ENCODE results near the gene TWSG1.
"Not testable (repeated sequence)": the region's sequence is repeated elsewhere in the genome, so short reads cannot be mapped to it uniquely, and the experiment has no call there.

Gene TWSG1

DNA sequence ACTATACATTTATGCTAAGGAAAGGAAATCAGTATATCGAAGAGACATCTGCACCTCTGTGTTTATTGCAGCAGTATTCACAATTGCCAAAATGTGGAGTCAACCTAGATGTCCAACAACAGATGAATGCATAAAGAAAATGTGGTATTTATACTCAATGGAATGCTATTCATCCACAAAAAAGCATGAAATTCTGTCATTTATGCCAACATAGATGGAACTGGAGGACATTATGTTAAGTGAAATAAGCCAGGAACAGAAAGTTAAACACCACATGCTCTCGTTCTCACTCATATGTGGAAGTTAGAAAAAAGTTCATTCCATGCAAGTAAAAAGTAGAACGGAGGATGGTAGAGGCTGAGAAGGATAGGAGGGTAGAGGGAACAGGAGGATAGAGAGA is 59.5 kb downstream of the TWSG1 start:
- no peak for DNase-seq

- DNase-seq: no peak
Observed at GRCh38 chr18:9400197-9400596, 65.6 kb downstream of the TWSG1 start.

GRCh38 chr18:9401176-9401575 is 66.6 kb downstream of the TWSG1 start:
- DNase-seq: no peak

GRCh38 chr18:9402358-9403007 is 67.9 kb downstream of the TWSG1 start:
- not testable (repeated sequence) for DNase-seq

GRCh38 chr18:9403795-9404564 is 69.4 kb downstream of the TWSG1 start:
- no peak for DNase-seq

GRCh38 chr18:9404565-9405060 is 70.0 kb downstream of the TWSG1 start:
- DNase-seq: peak; percentile 8

GRCh38 chr18:9405130-9405529 is 70.6 kb downstream of the TWSG1 start:
- no peak for DNase-seq

DNA sequence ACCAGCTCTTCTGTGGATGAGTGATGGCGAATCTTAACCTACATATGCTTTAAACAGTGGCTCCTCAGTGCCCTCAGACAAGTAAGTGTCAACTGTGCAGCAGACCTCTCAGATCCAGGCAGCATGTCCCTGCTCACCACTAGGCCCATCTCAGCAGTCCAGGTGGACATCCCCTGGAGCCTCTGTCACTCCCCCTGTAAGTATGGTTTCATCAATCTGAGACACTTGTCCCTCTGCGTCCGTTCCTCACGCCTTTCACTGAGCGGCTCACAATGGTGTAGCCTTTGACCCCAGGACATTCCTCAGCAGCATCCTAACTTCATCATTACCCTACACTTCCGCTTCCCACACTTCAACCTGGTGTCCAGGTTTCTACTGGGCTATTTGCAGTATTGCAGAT is 71.4 kb downstream of the TWSG1 start:
- DNase-seq: no peak

DNA sequence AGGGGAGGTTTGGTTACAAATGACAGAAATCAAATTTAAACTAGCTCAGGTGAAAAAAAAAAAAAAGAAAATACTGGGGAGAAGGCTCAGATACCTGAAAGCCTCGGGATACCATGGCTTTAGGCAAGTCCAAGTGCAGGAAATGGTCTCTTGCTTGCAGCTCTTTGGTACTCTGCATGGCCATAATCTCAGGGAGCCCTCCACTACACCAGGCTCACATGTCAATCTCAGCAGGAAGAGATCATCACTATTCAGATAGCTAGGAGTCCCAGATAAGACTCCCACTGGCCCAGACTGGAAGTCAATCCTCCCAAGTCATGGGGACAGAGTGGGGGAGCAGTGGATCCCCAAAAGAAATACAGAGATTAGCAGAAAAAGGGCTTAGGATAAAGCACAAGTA is 75.9 kb downstream of the TWSG1 start:
- no peak for DNase-seq

- DNase-seq: no peak
Observed at GRCh38 chr18:9413576-9413975, 79.0 kb downstream of the TWSG1 start.

DNA sequence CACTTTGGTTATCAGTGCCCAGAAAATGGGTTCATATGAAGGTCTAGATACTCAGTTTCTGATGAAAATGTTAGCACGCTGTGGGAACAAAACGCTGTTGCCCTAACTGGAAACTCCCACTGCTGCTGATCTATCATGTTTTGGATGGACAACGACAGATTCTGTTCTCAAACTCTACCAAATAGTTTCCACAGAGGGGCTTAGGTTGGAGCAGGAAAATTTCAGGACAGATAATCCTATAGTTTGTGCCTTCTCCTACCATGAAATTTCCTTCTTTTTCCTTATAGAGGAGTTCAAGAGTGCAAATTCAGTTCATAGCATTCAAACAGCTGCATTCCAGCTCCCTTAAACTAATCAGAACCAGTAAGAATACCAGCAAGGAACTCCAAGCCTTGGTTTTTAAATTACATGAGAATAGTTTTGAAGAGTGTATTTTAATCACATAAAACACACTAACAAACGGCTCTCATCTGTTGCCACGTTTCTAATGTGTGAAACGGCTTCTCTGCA is 82.0 kb downstream of the TWSG1 start:
- no peak for DNase-seq

DNA sequence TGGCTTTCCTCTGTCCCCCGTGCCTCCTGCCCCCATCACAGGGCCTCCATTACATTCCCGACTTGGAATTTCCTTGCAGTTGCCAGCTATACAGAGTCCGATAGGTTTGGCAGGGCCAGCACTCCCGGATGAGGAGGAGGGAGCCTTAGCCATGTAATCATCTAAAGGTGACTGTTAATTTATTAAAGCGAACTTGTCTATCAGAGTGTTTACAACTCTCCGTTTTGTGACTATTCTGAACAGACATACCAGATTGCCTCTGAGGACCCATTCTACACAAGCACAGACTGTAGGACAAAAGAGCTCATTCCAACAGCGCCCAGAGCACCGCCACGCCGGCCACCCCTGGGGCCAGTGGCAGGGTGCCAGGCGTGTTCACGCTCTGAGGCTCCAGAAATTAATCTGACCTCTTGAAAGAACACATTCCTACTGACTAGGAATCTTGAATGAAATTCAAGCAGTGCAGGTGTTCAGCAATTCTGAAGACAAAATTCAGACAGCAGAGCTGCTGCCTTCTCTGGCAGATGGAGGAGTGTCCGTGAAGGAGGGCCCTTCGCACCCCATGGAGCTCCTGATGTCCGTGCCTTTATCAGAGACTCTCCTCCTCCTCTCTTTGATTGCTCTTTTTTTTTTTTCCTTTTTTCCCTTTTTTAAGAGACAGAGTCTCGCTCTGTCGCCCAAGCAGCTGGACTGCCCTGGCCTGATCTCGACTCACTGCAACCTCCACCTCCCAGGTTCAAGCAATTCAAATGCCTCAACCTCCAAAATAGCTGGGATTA is 82.7 kb downstream of the TWSG1 start:
- DNase-seq: no peak

DNA sequence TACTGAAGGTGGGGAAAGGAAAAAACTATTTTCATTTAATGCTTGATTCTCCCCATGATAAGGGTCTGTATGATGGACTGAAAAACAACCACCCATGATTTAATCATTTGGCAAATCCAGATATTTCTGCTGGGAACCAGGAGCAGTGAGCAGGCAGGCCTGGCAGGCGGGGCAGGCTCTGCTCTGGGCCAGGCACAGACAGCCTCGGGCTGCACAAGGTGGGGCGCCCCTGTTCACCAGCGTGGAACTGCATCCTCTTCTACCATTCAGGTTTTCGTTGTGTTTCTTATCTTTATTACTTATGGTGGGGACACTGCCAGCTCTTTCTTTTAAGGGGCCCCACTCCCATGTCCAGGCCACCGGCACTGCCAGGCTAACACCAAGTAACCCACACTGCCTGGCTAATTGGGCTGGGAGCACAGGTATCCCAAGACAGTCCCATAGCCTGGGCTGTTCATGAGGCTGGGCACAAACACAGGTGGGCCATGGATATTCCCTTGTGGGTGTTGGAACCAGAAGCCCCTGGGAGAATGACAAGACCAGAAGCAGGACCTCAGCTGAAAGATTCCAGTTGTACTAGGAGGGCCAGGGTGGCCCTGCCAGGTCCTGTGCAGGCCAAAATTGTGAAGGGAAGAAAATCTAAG is 83.6 kb downstream of the TWSG1 start:
- DNase-seq: no peak

DNA sequence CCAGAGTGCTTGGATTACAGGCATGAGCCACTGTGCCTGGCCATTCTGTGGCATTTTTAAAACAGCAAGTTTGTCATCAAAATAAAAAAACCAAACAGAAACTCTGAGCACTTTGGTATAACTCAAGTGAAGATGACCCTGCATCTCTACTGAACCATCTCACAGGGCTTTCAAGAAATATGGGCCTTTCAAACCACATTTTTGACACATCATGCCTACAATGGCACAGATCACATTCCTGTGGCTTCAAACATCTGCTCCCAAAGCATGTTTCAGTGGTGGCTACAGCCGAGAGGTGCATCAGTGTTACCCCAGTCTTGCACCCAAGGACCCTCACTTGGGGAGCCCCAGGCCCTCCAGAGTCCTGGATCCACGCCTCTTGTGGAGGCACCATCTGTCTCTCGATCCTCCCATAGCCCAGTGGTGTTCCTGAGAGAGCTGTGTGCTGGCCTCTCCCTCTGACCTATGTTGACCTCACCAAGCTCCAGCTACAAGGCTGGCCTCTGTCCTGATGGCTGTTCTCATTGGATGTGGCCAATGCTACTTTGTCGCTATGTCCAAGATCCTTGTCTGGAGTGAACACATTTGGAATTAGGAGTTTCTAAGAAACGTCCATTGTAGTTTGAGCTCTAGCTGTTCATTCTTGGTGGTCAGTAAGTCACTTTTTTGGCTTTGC is 85.5 kb downstream of the TWSG1 start:
- DNase-seq: no peak

GRCh38 chr18:9421096-9421900 is 86.7 kb downstream of the TWSG1 start:
- DNase-seq: no peak

- no peak for DNase-seq
Observed at GRCh38 chr18:9421901-9422327, 87.3 kb downstream of the TWSG1 start.

GRCh38 chr18:9422816-9423519 is 88.4 kb downstream of the TWSG1 start:
- no peak for DNase-seq

DNA sequence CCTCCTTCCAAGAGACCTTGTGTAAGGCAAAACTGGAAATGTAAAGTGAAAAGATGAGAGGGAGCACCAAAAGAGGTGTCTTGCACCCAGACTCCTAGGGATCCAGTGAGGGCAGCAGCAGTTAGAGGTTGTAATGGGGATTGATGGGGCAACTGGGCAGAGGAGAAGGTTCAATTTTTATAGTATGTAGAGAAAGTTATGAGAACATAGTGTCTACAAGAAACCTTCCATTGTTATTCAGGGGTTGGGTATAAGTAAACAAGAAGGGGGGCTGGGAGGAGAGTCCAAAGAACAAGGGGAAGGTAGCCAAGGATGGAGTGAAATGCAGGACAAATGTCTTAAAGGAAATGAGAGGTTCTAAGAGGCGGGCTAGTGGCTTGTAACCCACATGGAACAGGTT is 89.1 kb downstream of the TWSG1 start:
- not testable (repeated sequence) for DNase-seq

GRCh38 chr18:9424235-9424634 is 89.7 kb downstream of the TWSG1 start:
- DNase-seq: not testable (repeated sequence)

GRCh38 chr18:9426753-9427152 is 92.2 kb downstream of the TWSG1 start:
- DNase-seq: no peak

- DNase-seq: no peak
Observed at GRCh38 chr18:9428301-9428706, 93.7 kb downstream of the TWSG1 start.

All from CD4-positive, alpha-beta T cell treated with Interleukin-17A for 1 hour (primary cell).